NCI-H128 (cell line): ENCODE results near the gene GGA3.

ENCODE experiments used
- DNase-seq: peaks from one replicate; lab custom pipeline; 2025; ENCODE audit not compliant: unreplicated experiment; lab: John Stamatoyannopoulos, UW

GGA3 gene

GRCh38 chr17:75246404-75246803 is 15.0 kb downstream of the GGA3 start:
- DNase-seq: no peak

GRCh38 chr17:75245011-75245410 is 16.4 kb downstream of the GGA3 start:
- DNase-seq: no peak

GRCh38 chr17:75244133-75244866 is 17.1 kb downstream of the GGA3 start:
- no peak for DNase-seq

- no peak for DNase-seq
These were observed 18.9 kb downstream of the GGA3 start for GRCh38 chr17:75242461-75243042.

GRCh38 chr17:75241996-75242460 is 19.4 kb downstream of the GGA3 start:
- DNase-seq: no peak

- no peak for DNase-seq
These were observed 19.9 kb downstream of the GGA3 start for GRCh38 chr17:75241502-75241901.

GRCh38 chr17:75241143-75241430 is 20.3 kb downstream of the GGA3 start:
- DNase-seq: no peak

GRCh38 chr17:75240394-75241142 is 20.8 kb downstream of the GGA3 start:
- no peak for DNase-seq

GRCh38 chr17:75239778-75240393 is 21.5 kb downstream of the GGA3 start:
- DNase-seq: no peak

- DNase-seq: no peak
These were observed 22.2 kb downstream of the GGA3 start for GRCh38 chr17:75239214-75239613.

- no peak for DNase-seq
These were observed 22.7 kb downstream of the GGA3 start for GRCh38 chr17:75238684-75239191.

GRCh38 chr17:75238020-75238580 is 23.3 kb downstream of the GGA3 start:
- no peak for DNase-seq

GRCh38 chr17:75237100-75238014 is 24.0 kb downstream of the GGA3 start:
- no peak for DNase-seq

GRCh38 chr17:75232786-75233185 is 28.6 kb downstream of the GGA3 start:
- DNase-seq: no peak

GRCh38 chr17:75231741-75232464 is 29.5 kb downstream of the GGA3 start:
- DNase-seq: no peak

GRCh38 chr17:75231071-75231470 is 30.3 kb downstream of the GGA3 start:
- DNase-seq: no peak

- DNase-seq: no peak
These were observed 32.6 kb downstream of the GGA3 start for GRCh38 chr17:75228847-75229246.

- DNase-seq: no peak
These were observed 33.1 kb downstream of the GGA3 start for GRCh38 chr17:75228305-75228704.

GRCh38 chr17:75227729-75228128 is 33.7 kb downstream of the GGA3 start:
- DNase-seq: no peak

- no peak for DNase-seq
These were observed 36.4 kb downstream of the GGA3 start for GRCh38 chr17:75225016-75225415.
